Stomach (tissue), 4 donors: ENCODE data around the gene TMEM9B.

Experiments used
- CTCF ChIP-seq, 7 experiments: fragments of 450-650 bp in 4 of 7; fragments of 200-600 bp in 3 of 7; sonication (generic) in 3 of 7; IDR thresholded peaks; one replicate each; pipeline ENCODE4 v1.5.1; 2016 to 2019; ENCODE audit warnings: antibody characterized with exemption in 7 of 7, control low read depth in 2 of 7, mild to moderate bottlenecking in 1 of 7
- EP300 ChIP-seq: sonication (generic); formaldehyde crosslinking; IDR thresholded peaks from one replicate; pipeline ENCODE4 v1.6.1; 2017; ENCODE audit warnings: antibody characterized with exemption
- POLR2A ChIP-seq, 4 donors: fragments of 450-650 bp; IDR thresholded peaks; one replicate each; pipeline ENCODE4 v1.6.1; 2016; ENCODE audit warnings: antibody characterized with exemption in 4 of 4, control low read depth in 2 of 4, mild to moderate bottlenecking in 1 of 4, moderate library complexity in 1 of 4
- POLR2AphosphoS5 ChIP-seq, 3 donors: sonication (generic); formaldehyde crosslinking; IDR thresholded peaks; one replicate each; pipeline ENCODE4 v1.6.1; 2016; ENCODE audit warnings: antibody characterized with exemption in 3 of 3

- TF ChIP-seq CTCF (IDR thresholded peaks at IDR 0.05) (no peak), POLR2AphosphoS5 (IDR thresholded peaks at IDR 0.05) (no peak), POLR2A (IDR thresholded peaks at IDR 0.05) (no peak), EP300 (no peak)
Observed at GRCh38 chr11:8905528-8906165, 58.6 kb downstream of the TMEM9B start.
